Suprapubic skin (tissue), 4 donors: ENCODE results near the gene DMPK.

Source experiments
- POLR2A ChIP-seq, 2 donors: fragments of 450-650 bp; IDR thresholded peaks; one replicate each; pipeline ENCODE4 v1.6.1; 2017; ENCODE audit warnings: antibody characterized with exemption in 2 of 2, mild to moderate bottlenecking in 2 of 2, moderate library complexity in 2 of 2
- POLR2AphosphoS5 ChIP-seq, 3 donors: sonication (generic); formaldehyde crosslinking; IDR thresholded peaks; one replicate each; pipeline ENCODE4 v1.6.1; 2017; ENCODE audit warnings: antibody characterized with exemption in 3 of 3
- TF ChIP-seq, protein P1 (sequence below), 2 donors: fragments of 200-600 bp in 1 of 2; fragments of 450-650 bp in 1 of 2; sonication (generic) in 1 of 2; IDR thresholded peaks; one replicate each; pipeline ENCODE4 v1.5.1; 2016 to 2019; ENCODE audit warnings: antibody characterized with exemption in 2 of 2, mild to moderate bottlenecking in 1 of 2, moderate library complexity in 1 of 2

DNA sequence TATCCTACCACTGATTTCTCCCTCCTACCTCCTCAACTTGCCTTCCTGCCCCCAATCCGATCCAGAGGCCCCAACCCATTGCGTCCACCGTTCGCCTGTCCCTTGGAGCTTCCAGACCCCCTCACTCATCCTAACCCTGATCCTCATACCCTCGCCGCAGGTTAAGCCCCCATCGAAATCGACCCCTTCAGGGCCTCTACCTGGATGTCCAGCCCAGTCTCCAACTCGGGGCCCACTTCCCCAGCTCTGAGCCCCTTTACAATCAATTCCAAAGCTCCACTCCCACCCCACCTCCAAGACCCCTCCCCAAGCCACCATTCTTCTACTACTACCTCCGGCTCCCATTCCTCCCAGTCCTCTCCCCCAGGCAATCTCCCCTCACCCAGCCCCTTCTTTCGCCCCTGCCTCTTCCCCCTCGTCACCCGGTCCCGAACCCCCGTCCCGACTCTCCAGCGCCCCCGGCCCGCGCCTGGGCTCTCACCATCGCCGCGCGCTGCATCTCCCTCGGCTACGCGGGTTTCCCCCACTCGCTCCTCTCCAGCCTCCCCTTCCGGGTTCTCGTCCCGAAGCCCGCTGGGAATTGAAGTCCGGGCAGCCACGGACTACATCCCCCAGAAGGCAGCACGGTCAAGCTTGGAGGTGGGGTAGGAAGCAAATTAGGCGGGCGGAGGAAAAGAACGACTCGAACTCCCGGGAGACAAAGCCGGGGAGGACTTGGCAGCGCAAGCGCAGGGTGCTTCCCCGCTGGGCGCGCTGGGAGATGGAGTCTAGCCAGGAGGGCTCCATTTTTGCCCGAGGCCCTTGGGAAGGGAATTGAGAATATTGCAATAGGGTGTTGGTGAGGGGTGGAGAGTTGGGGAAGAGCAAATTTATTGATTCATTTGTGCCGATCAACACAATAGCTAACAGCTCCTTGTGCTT is 51.7 kb downstream of the DMPK start, which contains the start of gene FBXO46:
- TF ChIP-seq POLR2A (IDR thresholded peaks at IDR 0.05) (peak in 1 of 2 donors; percentile 18), POLR2AphosphoS5 (IDR thresholded peaks at IDR 0.05) (peak in 1 of 3 donors; percentile 70)
- TF ChIP-seq, protein P1, sequence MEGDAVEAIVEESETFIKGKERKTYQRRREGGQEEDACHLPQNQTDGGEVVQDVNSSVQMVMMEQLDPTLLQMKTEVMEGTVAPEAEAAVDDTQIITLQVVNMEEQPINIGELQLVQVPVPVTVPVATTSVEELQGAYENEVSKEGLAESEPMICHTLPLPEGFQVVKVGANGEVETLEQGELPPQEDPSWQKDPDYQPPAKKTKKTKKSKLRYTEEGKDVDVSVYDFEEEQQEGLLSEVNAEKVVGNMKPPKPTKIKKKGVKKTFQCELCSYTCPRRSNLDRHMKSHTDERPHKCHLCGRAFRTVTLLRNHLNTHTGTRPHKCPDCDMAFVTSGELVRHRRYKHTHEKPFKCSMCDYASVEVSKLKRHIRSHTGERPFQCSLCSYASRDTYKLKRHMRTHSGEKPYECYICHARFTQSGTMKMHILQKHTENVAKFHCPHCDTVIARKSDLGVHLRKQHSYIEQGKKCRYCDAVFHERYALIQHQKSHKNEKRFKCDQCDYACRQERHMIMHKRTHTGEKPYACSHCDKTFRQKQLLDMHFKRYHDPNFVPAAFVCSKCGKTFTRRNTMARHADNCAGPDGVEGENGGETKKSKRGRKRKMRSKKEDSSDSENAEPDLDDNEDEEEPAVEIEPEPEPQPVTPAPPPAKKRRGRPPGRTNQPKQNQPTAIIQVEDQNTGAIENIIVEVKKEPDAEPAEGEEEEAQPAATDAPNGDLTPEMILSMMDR (IDR thresholded peaks at IDR 0.05): no peak
